ENCODE data around the gene NEDD8.

Gene NEDD8

DNA sequence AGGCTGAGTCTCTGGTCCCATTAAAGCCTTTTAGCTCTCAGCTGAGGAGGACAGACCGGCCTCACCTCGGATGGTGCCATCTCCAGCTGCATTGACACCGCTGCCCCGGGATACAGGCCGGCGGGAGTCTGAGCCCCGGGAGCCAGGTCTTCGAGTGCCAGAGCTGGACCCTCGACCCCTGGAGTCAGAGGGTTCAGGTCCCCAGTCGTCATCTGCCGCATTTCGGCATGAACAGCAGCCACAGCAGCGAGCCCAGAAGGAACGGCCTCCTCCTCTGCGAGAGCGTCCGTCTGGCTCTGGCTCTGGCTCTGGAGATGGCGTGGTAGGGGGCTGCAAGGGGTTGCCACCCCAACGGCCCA, 29.8 kb upstream of the NEDD8 start:
- H3K4me2 ChIP-seq (ENCODE audit: insufficient read depth, low read length): no peak overlapping the region
- no peak for DNase-seq
- TF ChIP-seq CTCF (IDR thresholded peaks at IDR 0.05; ENCODE audit: borderline replicate concordance, extremely low read depth, low read length, poor library complexity, severe bottlenecking): no peak

GRCh38 chr14:24261256-24261968, 29.2 kb upstream of the NEDD8 start:
- no peaks in the 10 kb centered on the region for H4K20me1 ChIP-seq (ENCODE audit: insufficient read depth, low read length)
- H3K9ac ChIP-seq (ENCODE audit: low read depth, low read length): no peak overlapping the region
- no peak for ATAC-seq (ENCODE audit: insufficient read depth, low read depth)

More for the DNA sequence above, 29.8 kb upstream of the NEDD8 start:
- Histone ChIP-seq H3K9ac (ENCODE audit: low read depth, low read length) (no peak overlapping the region), H3K4me3 (ENCODE audit: low read depth in 1 of 2, low read length in 2 of 2) (no peak overlapping the region), H3K27me3 (ENCODE audit: insufficient read depth, low read length, poor library complexity) (no peaks in the 10 kb centered on the region), H3K36me3 (ENCODE audit: insufficient read depth, low read length) (peaks cover 8% of the 10 kb centered on the region; the same call in 1 of the 2 replicates), H2AFZ (ENCODE audit: low read depth, low read length) (no peak overlapping the region), H3K79me2 (ENCODE audit: insufficient read depth, low read length) (no peaks in the 10 kb centered on the region), H4K20me1 (ENCODE audit: insufficient read depth, low read length) (no peaks in the 10 kb centered on the region), H3K27ac (ENCODE audit: low read length) (no peak overlapping the region), H3K4me1 (ENCODE audit: insufficient read depth, low read length) (no peaks in the 10 kb centered on the region), H3K9me3 (ENCODE audit: insufficient read depth, low read length, severe bottlenecking) (no peaks in the 10 kb centered on the region)
- ATAC-seq (ENCODE audit: insufficient read depth, low read depth): no peak

GRCh38 chr14:24260780-24261157, 28.6 kb upstream of the NEDD8 start:
- TF ChIP-seq CTCF (IDR thresholded peaks at IDR 0.05; ENCODE audit: borderline replicate concordance, extremely low read depth, low read length, poor library complexity, severe bottlenecking) (no peak), EZH2 (IDR thresholded peaks at IDR 0.05; ENCODE audit: borderline replicate concordance, low read depth, low read length, severe bottlenecking) (no peak)
- H3K9me3 ChIP-seq (ENCODE audit: insufficient read depth, low read length, severe bottlenecking): no peaks in the 10 kb centered on the region
- H3K27me3 ChIP-seq (ENCODE audit: insufficient read depth, low read length, poor library complexity): no peaks in the 10 kb centered on the region
- H3K36me3 ChIP-seq (ENCODE audit: insufficient read depth, low read length): no peaks in the 10 kb centered on the region
- no peak overlapping the region for H3K9ac ChIP-seq (ENCODE audit: low read depth, low read length)
- no peaks in the 10 kb centered on the region for H3K79me2 ChIP-seq (ENCODE audit: insufficient read depth, low read length)
- H2AFZ ChIP-seq (ENCODE audit: low read depth, low read length): no peak overlapping the region
- DNase-seq: no peak
- no peak for ATAC-seq (ENCODE audit: insufficient read depth, low read depth)
- H3K4me2 ChIP-seq (ENCODE audit: insufficient read depth, low read length): no peak overlapping the region
- no peak overlapping the region for H3K4me3 ChIP-seq (ENCODE audit: low read depth in 1 of 2, low read length in 2 of 2)
- H4K20me1 ChIP-seq (ENCODE audit: insufficient read depth, low read length): no peaks in the 10 kb centered on the region
- no peak overlapping the region for H3K27ac ChIP-seq (ENCODE audit: low read length)
- H3K4me1 ChIP-seq (ENCODE audit: insufficient read depth, low read length): no peaks in the 10 kb centered on the region

More at GRCh38 chr14:24261256-24261968, 29.2 kb upstream of the NEDD8 start:
- Histone ChIP-seq H3K4me1 (ENCODE audit: insufficient read depth, low read length) (no peaks in the 10 kb centered on the region), H3K79me2 (ENCODE audit: insufficient read depth, low read length) (no peaks in the 10 kb centered on the region), H3K27ac (ENCODE audit: low read length) (no peak overlapping the region), H3K4me2 (ENCODE audit: insufficient read depth, low read length) (no peak overlapping the region), H2AFZ (ENCODE audit: low read depth, low read length) (no peak overlapping the region), H3K27me3 (ENCODE audit: insufficient read depth, low read length, poor library complexity) (no peaks in the 10 kb centered on the region), H3K36me3 (ENCODE audit: insufficient read depth, low read length) (peaks cover 2% of the 10 kb centered on the region; the same call in 1 of the 2 replicates), H3K9me3 (ENCODE audit: insufficient read depth, low read length, severe bottlenecking) (no peaks in the 10 kb centered on the region), H3K4me3 (ENCODE audit: low read depth in 1 of 2, low read length in 2 of 2) (no peak overlapping the region)
- no peak for DNase-seq
- TF ChIP-seq CTCF (IDR thresholded peaks at IDR 0.05; ENCODE audit: borderline replicate concordance, extremely low read depth, low read length, poor library complexity, severe bottlenecking): no peak
